OCI-LY7 (cell line): ENCODE measurements around the gene TRIM9.

Source experiments
- CTCF ChIP-seq: fragments of 200-600 bp; sonication (generic); conservative IDR thresholded peaks from 2 replicates; pipeline ENCODE4 v1.5.1; 2014; ENCODE audit warnings: mild to moderate bottlenecking, antibody characterized with exemption, low read length, moderate library complexity, mixed read lengths
- EZH2phosphoT487 ChIP-seq: fragments of 200-600 bp; sonication (generic); IDR thresholded peaks from 2 replicates; pipeline ENCODE4 v1.6.1; 2018; ENCODE audit warnings: low read depth, borderline replicate concordance, mild to moderate bottlenecking, mixed run types, antibody characterized with exemption, low read length, moderate library complexity, mixed read lengths

GRCh38 chr14:51068268-51068667 lies 26.6 kb downstream of the TRIM9 start:
- no peak for TF ChIP-seq CTCF
- no peak for TF ChIP-seq EZH2phosphoT487
